Bronchial epithelial cell (primary cell): ENCODE data around the gene NARS2. TPM values are rescaled to one million over a fixed set of nuclear protein-coding genes. Genes with fewer than 3 reads are reported as not detected.

Experiments used
- DNase-seq: peaks from one replicate; pipeline ENCODE4 v3.0.0-alpha.2; 2010; ENCODE audit warnings: low read depth
- FAIRE-seq: peaks from 2 replicates; lab custom pipeline; 2011; peaks lifted over from hg19 to GRCh38; lab: Jason Lieb, UNC
- H3K27me3 ChIP-seq: 2 replicates; pipeline ENCODE4 v1.5.1; 2011; ENCODE audit warnings: low read length; ENCODE audit not compliant: control insufficient read depth, insufficient read depth
- H3K36me3 ChIP-seq: 2 replicates; pipeline ENCODE4 v1.5.1; 2011; ENCODE audit warnings: low read length; ENCODE audit not compliant: control insufficient read depth, insufficient read depth
- H3K4me3 ChIP-seq: 2 replicates; pipeline ENCODE4 v1.5.1; 2011; ENCODE audit warnings: mild to moderate bottlenecking, low read depth, low read length, control low read depth
- CTCF ChIP-seq: IDR thresholded peaks from 2 replicates; pipeline ENCODE4 v1.5.1; 2011; ENCODE audit warnings: mild to moderate bottlenecking, moderate library complexity, low read length, control low read depth, inconsistent platforms; ENCODE audit not compliant: insufficient read depth, severe bottlenecking
- total RNA-seq: library from RNA; depleted of rRNA; stranded (reverse); fragments of >200 nt; gene quantifications from 2 replicates; pipeline ENCODE4 v1.2.1, GENCODE V29; 2014

The NARS2 gene
- total RNA-seq, 1 donor from 2014 or later = 23.4 TPM

GRCh38 chr11:78446210-78446609, 128.5 kb downstream of the NARS2 start:
- Histone ChIP-seq H3K27me3 (no peaks in the 10 kb centered on the region), H3K36me3 (peaks cover 2% of the 10 kb centered on the region), H3K4me3 (no peak overlapping the region)
- FAIRE-seq (no peak), DNase-seq (no peak)
- TF ChIP-seq CTCF = no peak

- Histone ChIP-seq H3K27me3 (no peaks in the 10 kb centered on the region), H3K4me3 (no peak overlapping the region), H3K36me3 (peaks cover 2% of the 10 kb centered on the region)
- no peak for FAIRE-seq
- TF ChIP-seq CTCF = no peak
- DNase-seq = no peak
Observed at GRCh38 chr11:78444726-78445125, 129.9 kb downstream of the NARS2 start.

GRCh38 chr11:78441956-78442355, 132.7 kb downstream of the NARS2 start:
- Histone ChIP-seq H3K4me3 (no peak overlapping the region), H3K36me3 (peaks cover 2% of the 10 kb centered on the region), H3K27me3 (no peaks in the 10 kb centered on the region)
- no peak for FAIRE-seq
- TF ChIP-seq CTCF = no peak
- no peak for DNase-seq

GRCh38 chr11:78438298-78438975, 136.2 kb downstream of the NARS2 start:
- DNase-seq (no peak), FAIRE-seq (no peak)
- TF ChIP-seq CTCF = no peak
- Histone ChIP-seq H3K4me3 (no peak overlapping the region), H3K27me3 (no peaks in the 10 kb centered on the region), H3K36me3 (peaks cover 2% of the 10 kb centered on the region)

GRCh38 chr11:78432956-78433355, 141.7 kb downstream of the NARS2 start:
- Histone ChIP-seq H3K36me3 (no peaks in the 10 kb centered on the region), H3K27me3 (no peaks in the 10 kb centered on the region), H3K4me3 (no peak overlapping the region)
- FAIRE-seq (no peak), DNase-seq (no peak)
- TF ChIP-seq CTCF = no peak

- TF ChIP-seq CTCF = peak; percentile 43
- peak; percentile 13 for FAIRE-seq
- DNase-seq = no peak
Observed at GRCh38 chr11:78432058-78432515, 142.6 kb downstream of the NARS2 start.

More at GRCh38 chr11:78432058-78432515, 142.6 kb downstream of the NARS2 start:
- Histone ChIP-seq H3K27me3 (no peaks in the 10 kb centered on the region), H3K4me3 (no peak overlapping the region), H3K36me3 (no peaks in the 10 kb centered on the region)
